NCI-H128 (cell line): ENCODE measurements around the gene TKT.

Source experiments
- DNase-seq: peaks from one replicate; lab custom pipeline; 2025; ENCODE audit not compliant: unreplicated experiment; lab: John Stamatoyannopoulos, UW

TKT gene

DNA sequence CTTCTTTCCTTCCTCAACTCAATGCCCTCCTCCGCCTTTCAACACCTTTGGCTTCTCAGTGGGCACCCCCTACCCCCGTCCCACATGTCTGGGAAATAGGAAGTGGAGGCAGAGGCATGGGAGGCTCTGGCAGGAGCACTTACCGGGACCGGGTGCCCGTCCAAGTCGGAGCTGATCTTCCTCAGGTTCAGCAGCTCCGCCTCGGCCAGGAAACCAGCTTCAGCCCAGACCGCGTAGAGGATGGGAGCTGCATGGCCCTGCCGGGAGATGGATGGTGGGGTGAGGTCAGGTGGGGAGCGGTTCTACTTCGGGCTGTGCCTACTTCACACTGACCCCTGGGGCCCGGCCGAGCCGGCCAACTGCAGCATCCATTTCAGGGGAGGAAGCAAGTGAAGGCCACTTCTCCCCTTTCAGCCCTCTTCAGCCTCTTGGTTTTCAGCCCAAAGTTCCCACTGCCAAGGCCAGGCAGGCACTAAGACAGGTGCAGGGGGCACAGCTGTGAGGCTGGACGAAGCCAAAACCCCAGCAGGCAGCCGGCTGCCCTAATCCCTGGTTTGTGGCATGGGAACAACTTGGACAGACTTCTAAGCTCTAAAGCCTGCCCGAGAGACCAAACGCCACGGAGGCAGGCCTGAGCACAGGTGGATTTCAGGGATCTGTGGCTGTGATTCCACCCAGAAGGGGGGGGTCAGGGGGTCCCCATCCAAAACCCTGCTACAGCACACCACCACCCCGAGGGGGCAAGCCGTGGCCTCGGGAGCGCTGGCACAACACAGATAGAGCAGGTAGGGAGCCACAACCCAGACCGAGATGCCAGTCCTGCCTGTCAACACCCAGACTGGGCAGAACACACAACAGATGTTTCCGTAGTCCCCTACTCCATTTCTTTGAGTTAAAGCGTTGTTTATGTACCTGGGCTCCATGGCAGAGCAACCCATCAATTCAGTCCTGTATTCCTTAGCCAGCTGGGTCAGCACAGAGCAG is 14.5 kb downstream of the TKT start:
- DNase-seq = no peak

DNA sequence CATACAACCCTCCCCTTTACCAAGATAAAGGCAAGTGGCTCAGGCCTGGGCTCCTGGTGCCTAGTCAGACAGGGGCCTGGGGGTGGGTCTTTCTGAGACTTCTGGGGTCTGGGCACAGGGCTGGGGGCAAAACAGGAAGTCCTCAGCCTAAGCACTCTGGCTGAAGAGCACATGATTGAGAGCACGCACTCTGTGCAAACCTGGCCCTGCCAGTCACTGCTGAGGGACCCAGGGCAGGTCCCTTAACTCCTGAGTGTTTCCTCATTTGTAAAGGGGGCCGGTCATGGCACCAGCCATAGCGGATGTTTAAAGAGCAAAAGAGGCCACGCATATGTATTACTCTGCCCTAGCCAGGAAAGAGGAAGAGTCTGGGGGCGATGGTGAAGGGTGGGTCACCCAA is 16.0 kb downstream of the TKT start:
- DNase-seq = no peak

DNA sequence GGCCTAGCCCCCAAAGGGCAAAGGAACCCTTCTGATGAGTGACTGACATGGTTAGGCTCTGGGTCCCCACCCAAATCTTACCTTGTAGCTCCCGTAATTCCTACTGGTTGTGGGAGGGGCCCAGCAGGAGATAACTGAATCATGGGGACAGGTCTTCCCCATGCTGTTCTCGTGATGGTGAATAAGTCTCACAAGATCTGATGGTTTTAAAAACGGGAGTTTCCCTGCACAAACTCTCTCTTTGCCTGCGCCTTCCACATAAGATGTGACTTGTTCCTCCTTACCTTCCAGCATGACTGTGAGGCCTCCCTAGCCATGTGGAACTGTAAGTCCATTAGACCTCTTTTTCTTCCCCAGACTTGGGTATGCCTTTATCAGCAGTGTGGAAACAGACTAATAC is 16.9 kb downstream of the TKT start:
- no peak for DNase-seq

DNA sequence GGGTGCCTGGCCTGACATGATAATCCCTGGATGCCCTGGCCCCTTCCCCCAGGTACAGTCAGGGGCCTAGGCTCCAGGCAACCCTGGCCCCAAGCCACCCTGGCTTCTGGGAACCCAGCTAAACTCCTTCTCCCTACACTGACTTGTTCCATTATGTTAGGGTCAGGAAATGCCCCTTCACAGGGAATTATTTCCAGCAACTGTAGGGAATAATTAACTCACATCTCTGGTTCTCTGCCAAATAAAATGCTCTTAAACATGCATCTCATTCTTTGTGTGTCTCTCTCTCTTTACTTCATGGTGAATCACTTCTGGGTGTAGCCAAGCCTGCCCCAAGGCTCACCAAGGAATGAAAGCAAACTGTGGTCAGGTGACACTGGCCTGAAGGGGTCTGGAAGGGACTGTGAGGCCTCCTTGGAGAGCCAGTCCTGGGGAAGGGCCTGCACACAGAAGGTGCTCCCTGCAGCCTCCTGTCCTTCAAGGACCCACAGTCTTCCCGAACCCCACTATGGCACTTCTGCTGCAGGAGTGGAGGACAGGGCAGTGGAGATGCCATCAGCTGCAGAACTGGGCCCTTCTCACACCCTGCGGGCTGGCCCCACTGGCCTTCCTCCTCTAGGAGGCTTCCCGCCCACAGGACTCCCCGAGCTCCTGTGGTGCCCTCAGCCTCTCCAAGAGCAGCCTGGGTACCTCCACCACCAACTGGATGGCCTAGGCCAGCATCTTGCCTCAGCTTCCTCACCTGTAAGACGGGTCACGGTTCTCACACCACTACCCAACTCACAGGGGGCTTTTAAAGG is 17.6 kb downstream of the TKT start:
- no peak for DNase-seq

DNA sequence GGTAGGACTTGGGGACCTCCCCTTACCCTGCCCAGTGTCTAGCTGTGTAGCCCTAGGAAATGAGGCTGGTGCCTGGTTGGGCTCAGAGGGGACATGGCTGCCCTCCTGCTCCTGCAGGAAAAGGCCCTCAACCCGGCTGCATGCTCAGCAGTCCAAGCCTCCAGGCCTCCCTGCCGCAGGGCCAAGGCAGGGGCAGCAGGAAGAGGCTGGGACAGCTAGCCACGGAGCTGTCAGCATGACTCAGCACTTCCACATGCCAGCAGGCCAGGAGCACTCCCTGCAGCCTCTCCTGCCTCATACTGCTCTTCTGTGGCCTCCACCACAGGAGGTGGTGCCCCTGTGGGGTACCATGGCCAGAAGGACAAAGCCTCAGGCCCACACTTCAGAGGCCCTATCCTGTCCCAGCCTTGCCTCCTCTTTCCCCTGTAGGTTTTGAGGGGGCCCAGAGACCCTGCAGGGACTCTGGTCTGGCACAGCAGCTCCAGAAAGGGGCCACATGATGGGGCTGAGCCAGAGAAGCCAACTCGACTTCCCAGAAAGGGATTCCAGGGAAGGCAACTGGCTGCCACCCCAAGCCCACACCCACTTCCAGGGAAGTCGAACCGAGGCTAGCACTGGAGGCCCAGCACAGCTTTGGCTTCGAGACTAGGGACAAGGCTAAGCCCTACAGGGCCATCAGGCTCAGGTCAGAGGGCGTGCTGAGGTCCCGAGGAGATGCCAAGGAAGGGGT is 19.5 kb downstream of the TKT start:
- no peak for DNase-seq

DNA sequence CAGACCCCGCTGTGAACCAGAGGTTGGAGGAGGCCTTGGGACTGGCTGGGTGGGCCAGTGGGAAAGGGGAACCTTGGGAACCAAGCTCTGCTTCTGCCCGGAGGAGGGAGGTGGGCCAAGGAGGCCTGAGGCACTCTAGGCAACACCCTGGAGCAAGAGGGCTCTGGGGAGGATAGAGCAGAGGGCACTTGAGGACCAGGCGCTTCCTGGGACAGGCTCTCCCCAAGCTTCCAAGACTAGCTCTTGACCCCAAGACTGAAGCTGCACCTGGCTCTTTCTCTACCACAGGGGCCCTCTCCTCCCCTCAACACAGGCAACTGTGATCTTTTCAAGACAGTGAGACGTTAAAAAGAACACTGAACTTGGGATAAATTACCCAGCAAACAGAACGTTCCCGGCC is 20.3 kb downstream of the TKT start:
- no peak for DNase-seq

DNA sequence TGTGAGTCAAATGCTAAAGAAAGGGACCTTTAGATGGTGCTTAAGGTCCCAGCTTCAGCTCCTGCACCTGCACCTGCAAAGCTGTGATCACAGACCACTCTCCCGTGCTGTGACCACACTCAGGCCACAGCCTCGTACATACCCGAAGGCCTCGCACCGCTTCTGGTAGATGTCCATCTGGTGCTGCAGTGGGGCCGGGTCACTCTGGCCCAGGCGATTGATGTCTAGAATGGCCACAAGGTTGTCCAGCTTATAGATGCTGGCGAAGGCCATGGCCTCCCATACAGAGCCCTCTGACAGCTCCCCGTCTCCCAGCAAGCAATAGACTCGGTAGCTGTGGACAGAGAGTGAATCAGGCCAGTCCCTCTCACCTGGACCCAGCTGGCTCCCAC is 21.0 kb downstream of the TKT start:
- DNase-seq = no peak

DNA sequence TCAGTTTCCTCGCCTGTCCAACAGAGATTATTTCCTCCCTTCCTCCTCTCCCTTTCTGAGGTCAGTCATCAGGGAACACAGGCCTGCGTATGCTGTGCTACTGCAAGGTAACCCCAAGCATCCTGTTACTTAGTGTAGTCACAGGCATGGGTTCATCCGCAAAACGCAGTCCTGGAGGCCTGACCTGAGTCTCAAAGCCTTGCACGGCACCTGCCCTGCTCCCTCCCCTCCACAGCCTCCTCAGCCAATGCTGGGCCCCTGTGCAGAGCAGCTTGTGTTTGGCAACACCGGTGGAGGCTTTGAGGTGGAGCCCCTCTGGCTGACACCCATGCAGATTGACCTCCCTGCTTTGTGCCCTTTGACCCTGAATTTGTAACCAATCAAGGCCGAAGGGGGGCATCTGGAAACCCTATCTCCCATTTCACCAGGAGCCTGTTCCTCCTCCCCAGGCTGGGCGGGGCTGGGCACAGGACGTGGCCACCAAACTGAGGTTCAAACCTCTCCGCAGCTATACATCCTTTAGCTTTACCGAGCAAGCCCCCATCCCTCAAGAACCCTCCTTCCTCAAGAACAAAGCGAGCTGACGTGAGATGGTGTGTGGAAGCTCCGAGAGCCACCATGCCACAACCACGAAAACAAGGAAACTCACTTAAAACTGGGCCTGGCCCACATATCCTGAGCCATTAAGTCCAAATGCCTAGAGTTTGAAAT is 21.5 kb downstream of the TKT start:
- no peak for DNase-seq

DNA sequence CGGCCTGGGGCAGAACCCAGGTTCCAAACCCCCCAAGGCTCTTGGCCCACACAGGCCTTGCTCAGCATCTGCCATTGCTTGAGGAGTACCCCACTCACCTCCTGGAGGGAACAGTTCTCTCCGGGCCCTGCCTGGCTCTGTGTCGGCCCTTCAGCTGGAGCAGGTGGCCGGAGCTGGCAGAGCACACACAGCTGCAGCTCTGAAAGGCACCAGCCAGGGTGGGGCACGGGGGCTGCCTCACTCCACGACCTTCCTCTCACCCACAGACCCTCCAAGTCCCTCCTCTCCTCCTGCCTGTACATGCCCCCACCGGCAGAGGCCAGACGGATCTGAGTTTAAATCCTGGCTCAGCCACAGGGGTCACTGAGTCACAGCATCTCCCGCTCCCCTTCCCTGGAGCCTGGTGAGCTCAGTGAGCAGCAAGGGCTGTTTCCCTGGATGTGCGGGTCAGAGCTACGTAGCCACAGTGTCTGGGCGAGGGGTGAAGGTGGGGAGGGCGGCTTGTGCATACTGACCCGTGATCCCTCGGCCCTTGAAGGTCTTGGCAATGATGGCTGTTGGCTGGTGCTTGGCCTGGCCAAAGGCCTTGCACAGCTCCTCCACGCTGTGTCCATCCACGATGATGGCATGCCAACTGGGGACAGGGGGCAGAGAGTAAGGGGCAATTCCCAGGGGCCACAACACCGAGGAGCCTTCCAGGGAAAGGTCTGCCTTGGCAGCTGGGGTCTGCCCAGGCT is 23.0 kb downstream of the TKT start:
- no peak for DNase-seq

DNA sequence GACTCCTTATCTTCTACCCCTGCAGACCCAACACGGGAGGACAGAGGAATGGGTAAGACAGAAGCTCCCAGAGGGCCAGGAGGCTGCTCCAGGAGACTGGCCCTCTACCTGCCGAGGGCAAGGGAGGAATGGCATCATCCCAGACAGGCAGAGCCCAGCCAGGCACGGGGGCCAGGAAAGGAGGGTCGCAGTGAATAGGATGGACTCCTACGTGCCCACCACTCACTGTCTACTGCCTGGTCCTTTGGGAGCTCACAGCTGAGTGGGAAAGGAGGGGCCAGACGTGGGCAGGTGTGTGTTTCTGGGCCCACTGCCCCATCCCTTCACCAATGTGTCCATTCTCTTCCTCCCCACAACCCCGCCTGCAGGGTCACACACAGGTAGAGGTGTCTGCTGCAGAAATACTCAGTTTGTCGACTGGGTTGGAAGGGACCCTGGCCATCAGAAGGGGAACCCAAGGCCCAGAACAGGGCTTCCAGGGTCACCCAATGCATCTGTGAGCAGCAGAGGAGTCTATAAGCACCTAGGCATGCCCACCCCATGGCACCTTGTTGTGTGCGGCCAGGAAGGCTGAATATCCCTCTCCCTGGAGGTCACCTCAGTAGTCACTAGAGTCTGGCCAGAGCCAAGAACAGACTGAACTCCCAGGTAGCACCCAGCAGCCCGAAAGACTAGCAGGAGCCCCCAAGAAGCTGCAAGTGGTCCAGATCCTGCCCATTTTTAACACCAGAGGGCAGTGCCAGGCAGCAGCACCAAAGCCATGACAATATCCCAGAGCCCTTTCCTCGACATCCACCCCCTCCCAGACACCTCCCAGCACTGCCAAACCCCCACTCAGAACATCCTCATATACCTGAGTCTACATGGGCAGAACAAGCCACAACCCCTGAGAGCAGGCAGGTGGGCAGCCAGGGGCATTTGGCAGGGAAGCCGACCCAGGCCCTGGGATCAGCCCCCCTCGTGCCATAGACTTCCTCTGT is 24.0 kb downstream of the TKT start:
- DNase-seq = no peak

DNA sequence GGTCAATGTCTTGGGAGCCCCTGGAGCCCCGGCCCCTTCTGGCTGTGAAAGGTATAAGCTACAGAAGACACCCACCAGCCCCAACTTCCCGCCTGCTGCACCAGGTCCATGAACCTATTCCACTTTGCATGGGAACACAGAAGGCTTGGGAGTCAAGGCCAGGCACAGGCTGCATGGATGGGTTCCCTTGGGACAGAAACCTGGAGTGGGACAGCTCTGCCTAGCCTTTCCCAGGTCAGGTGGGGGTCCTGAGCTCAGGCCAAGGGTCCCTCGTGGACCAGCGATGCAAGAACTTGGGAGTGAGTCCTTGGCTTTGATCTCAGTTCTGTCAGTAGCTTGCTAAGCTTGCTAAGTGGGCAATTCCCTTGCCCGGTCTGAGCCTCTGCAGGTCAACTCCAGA is 25.0 kb downstream of the TKT start:
- DNase-seq = no peak

DNA sequence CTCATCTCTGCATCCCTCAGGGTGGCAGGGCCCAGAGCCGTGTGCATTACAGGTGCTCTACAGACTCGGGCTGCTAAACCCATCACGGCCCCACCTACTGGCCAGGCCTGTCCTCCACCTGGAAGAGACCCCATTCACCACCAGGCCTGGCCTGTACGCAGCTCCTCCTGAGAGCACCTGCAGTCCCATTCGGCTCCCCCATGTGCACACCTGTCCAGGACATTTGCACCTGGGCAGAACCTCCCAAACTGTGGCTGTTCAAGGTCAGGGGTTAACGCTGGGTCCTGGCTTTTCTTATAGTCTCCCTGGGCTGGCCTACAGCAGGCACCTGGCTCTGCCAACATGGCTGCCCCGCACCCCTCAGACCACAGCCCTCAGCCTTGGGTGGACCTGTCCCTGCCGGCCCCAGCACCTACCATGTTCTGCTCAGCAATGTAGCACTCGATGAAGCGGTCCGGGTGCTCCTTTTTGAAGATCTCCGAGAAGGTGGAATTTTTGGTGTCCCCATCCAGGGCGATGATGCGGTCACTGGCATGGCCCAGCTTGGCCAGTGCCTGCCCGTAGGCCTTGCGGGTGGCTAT is 25.7 kb downstream of the TKT start:
- DNase-seq = no peak

DNA sequence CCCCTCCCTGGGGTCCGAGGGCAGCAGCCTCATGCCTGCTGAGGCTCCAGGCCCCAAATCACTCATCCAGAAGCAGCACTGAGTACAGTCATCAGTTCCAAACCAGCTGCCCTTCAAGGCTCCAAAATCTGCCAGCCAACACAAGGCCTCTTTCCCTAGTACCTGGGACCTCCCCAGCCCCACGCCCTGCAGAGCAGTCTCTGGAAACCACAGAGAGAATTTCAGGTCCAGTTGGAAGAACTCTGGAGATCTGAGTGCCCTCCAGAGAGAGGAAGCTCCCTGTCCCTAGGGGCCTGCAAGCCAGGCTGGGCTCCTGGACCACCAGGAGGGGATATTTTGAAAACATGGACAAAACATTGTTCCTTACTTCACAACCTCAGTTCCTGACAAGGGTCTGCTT is 26.2 kb downstream of the TKT start:
- DNase-seq = no peak

DNA sequence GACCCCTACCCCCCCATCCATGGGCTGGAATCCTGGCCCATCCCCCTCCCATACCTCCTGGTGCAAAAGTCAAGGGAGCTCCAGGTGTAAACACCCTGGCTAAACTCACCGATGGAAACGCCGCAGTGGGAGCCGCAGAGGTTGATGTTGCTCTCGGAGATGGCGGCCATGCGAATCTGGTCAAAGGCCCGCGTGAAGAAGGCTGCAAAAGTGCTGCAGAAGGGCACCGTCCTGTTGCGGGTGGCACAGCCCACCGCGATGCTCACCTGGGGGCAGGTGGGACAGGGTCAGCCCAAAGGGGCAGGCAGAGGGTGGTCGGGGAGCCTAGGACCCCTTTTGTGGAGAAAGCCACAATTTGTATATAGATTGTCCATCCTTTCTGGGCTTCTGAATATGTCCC is 26.7 kb downstream of the TKT start:
- no peak for DNase-seq

DNA sequence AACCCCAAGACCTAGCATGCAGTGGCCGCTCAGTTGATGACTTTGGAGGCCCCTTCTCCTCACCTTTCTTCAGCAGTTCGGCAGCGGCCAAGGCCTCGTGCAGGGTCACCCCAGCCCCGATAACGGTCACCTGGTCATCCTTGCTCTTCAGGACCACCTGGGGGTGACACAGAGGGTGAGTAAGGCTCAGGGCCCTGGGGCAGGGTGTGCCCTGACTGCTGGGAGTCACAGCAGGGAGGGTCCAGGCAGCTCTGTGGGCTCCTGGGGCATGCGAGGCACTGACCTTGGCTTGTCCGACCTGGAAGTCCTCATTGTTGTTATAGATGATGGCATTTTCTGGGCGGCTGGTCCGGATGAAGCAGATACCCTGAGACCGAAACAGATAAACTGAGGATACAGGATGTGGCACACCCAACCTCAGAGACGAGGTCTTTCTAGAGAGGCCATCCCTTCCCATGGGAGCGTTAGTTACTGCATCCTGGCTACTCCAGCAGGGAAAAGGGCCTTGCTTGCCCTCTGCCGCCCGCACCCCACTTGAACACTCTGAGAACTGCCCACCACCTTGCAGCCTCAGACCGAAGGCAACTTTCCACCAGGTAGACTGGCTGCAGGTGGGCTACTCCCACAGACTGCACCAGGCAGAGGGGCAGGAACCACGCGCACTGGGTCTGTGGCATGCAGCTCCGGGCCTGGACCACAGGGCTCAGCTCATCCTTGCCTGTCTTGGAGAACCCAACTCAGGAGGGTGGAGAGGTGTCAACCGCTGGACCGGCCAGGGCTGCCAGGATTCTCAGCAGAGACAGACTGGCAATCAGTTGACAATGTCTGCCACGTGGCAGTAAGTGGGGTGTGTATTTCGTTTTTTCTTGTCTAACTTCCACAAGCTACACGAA is 27.6 kb downstream of the TKT start:
- no peak for DNase-seq

DNA sequence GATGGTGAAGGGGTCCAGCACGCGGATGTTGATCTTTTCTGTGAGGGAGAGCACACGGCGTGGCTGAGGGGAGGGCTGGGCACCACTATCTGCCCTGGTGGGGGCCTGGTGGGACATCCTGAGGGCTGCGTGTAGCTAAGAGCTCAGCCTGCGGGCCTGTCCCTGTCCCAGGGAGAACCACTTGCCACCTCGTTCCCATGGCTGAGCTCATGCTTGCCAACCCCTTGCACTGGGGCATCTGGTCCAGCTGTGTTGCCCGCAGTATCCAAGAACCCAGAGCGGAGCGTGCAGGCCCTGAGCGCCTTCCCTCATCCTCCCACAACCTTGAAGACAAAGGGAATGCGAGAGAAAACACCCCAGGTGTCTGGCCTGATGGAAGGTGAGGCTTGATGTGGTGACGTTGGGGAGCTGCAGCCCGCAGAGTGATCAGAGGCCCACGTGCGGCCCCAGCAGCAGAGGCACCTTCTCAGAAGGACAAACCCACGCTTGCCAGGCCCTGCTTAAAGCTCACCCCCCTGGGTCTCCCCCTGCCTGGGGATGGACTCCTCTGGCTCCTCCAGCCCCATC is 28.9 kb downstream of the TKT start:
- DNase-seq = no peak

DNA sequence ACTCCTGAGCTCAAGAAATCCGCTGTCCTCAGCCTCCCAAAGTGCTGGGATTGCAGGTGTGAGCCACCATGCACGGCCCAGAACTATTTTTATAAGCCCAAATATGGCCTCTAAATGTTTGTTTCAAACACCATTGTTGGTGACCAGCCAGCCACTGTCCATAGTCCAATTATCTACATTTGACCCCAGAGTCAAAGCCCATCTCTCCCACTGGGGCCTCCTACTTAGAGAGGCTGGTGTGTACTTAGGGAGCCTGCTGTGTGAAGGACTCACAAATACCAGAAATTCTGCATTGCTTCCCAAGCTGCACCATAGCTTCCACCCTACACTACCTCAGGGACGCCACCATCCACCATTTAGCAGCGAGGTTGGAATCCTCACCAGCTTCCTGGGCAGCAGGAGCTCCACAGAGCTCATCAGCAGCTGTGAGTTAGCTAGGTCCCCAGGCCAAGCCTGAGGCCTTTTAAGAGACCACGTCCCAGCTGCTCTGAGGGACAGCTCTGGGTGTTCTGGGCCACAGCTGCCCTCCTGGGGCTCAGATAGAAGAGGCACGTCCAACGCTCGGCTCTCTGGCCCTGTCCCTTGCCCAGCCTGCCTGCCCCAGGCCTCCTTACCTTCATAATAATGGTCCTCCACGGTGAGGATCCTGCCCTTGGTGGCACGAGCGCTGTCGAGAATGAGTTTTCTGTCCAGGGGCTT is 29.5 kb downstream of the TKT start:
- no peak for DNase-seq
